T-helper 1 cell treated with Interleukin-12 subunit alpha and Interleukin-12 subunit beta and Interleukin-4 antibody, amounts not matched to agents 30 μg/mL and 1 μg/mL, for 36 hours (primary cell): Measurements from ENCODE around the gene TMPRSS12.
"Not testable (repeated sequence)": the region's sequence is repeated elsewhere in the genome, so short reads cannot be mapped to it uniquely, and the experiment has no call there.

Source experiments
- H3K27ac Mint-ChIP-seq: one replicate; pipeline ENCODE4 v1.8.0; 2021; ENCODE audit warnings: mild to moderate bottlenecking, mixed read lengths
- H3K27me3 Mint-ChIP-seq: one replicate; pipeline ENCODE4 v1.8.0; 2021; ENCODE audit warnings: low read depth, mixed read lengths
- H3K36me3 Mint-ChIP-seq: one replicate; pipeline ENCODE4 v1.8.0; 2021; ENCODE audit warnings: low read depth, mixed read lengths
- H3K4me1 Mint-ChIP-seq: one replicate; pipeline ENCODE4 v1.8.0; 2021; ENCODE audit warnings: low read depth, mixed read lengths
- H3K4me3 Mint-ChIP-seq: one replicate; pipeline ENCODE4 v1.8.0; 2021; ENCODE audit warnings: mild to moderate bottlenecking, moderate library complexity, mixed read lengths
- H3K9me3 Mint-ChIP-seq: one replicate; pipeline ENCODE4 v1.8.0; 2021; ENCODE audit warnings: mixed read lengths

TMPRSS12 gene

DNA sequence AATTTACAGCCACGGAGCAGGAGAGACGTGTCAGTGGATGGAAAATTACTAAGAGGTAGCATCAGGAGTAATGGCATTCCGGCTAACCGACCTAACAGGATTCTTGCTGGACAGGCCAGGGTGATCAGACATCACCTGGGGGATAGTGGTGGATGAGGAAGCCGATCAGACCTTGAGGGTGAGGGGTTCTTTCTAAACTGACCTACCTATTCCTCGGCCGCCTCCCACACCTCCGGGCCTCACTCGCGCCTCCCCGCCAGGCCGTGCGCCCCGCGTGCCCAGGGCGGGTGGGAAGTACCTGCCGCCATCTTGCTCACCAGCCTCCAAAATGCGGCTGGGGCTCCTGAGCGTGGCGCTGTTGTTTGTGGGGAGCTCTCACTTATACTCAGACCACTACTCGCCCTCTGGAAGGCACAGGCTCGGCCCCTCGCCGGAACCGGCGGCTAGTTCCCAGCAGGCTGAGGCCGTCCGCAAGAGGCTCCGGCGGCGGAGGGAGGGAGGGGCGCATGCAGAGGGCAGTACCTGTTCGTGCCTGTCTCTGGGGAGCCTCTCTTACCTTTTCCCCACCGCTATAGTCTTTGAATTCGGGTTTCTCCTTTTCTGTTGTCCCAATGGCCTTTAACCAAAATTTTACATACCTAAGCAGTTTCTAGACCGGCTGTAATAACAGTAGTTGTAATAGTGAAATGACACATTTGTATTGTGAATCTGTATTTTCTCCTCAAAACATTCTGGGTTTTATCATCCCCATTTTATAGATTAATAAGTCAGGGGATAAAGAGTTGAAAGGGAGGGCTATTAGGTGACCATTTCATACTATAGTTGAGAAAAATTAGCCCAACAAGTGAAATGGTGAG, at the start of gene TMPRSS12:
TMPRSS12 (plus strand) TSS at position 290 of the 857 bp plus-strand sequence; CDS start at position 329, 39 bp downstream.
- Mint-ChIP-seq H3K9me3 (peaks cover 18% of the 10 kb centered on the region), H3K4me1 (no peaks in the 10 kb centered on the region), H3K27me3 (peaks cover 5% of the 10 kb centered on the region), H3K36me3 (peaks cover 3% of the 10 kb centered on the region), H3K4me3 (no peak within 1 kb of the TSS), H3K27ac (no peak within 1 kb of the TSS)

- Mint-ChIP-seq H3K4me3 (no peak overlapping the region), H3K27ac (no peak overlapping the region), H3K36me3 (peaks cover 59% of the 10 kb centered on the region), H3K9me3 (peaks cover 25% of the 10 kb centered on the region), H3K4me1 (no peaks in the 10 kb centered on the region), H3K27me3 (no peaks in the 10 kb centered on the region)
These were observed 42.8 kb upstream of the TMPRSS12 start for GRCh38 chr12:50799908-50800307.

DNA sequence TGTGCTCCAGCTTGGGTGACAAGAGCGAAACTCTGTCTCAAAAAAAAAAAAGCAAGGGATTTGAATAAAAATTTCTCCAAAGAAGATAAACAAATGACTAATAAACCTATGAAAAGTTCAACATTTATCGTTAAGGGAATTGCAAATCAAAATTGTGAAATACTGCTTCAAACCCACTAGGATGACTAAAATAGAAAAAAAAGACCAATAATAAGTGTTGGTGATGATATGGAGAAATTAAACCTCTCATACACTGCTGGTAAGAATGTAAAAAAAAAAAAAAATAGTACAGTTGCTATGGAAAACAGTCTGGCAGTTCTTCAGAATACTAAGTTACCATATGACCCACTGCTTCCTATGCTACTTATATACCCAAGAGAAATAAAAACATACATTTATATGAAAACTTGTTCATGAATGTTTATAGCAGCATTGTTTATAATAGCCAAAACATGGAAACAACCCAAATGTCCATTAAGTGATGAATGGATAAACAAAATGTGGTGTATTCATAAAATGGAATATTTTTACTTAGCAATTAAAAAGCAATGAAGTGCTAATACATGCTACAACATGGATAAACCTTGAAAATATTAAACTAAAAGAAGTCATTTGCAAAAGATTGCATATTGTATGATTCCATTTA, 39.4 kb upstream of the TMPRSS12 start:
- peaks cover 18% of the 10 kb centered on the region for H3K9me3 Mint-ChIP-seq
- no peak overlapping the region for H3K4me3 Mint-ChIP-seq
- peaks cover 33% of the 10 kb centered on the region for H3K36me3 Mint-ChIP-seq
- H3K4me1 Mint-ChIP-seq = no peaks in the 10 kb centered on the region
- no peak overlapping the region for H3K27ac Mint-ChIP-seq
- H3K27me3 Mint-ChIP-seq = no peaks in the 10 kb centered on the region

- H3K9me3 Mint-ChIP-seq = no peaks in the 10 kb centered on the region
- no peak overlapping the region for H3K27ac Mint-ChIP-seq
- peaks cover 13% of the 10 kb centered on the region for H3K36me3 Mint-ChIP-seq
- no peaks in the 10 kb centered on the region for H3K4me1 Mint-ChIP-seq
- no peaks in the 10 kb centered on the region for H3K27me3 Mint-ChIP-seq
- H3K4me3 Mint-ChIP-seq = no peak overlapping the region
These were observed 36.5 kb upstream of the TMPRSS12 start for GRCh38 chr12:50806176-50806575.

GRCh38 chr12:50809131-50809530, 33.6 kb upstream of the TMPRSS12 start:
- not testable (repeated sequence) for H3K4me3 Mint-ChIP-seq, H3K4me1 Mint-ChIP-seq, H3K9me3 Mint-ChIP-seq, H3K27ac Mint-ChIP-seq, H3K27me3 Mint-ChIP-seq
- peaks cover 13% of the 10 kb centered on the region for H3K36me3 Mint-ChIP-seq

- H3K9me3 Mint-ChIP-seq, H3K27ac Mint-ChIP-seq, H3K27me3 Mint-ChIP-seq, H3K4me1 Mint-ChIP-seq, H3K4me3 Mint-ChIP-seq: not testable (repeated sequence)
- peaks cover 36% of the 10 kb centered on the region for H3K36me3 Mint-ChIP-seq
These were observed 27.8 kb upstream of the TMPRSS12 start for GRCh38 chr12:50814921-50815320.

DNA sequence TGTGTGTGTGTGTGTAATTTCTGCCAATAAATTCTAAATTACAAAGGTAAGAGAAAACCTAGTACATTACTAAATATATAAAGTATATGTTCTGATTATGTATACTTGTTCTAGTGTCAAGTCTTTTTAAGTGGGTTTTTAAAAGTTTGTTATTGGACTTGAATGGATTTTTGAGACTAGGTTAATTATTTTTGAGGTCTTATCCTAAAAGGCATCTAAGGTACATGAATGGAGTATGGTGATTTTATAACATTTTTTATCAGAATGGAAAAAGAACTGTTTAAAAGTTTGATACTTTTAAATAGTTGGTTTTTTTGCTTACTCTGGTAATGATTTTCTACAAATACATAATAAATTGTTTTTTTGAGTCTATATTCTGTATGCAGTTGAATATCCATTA, 22.5 kb upstream of the TMPRSS12 start:
- Mint-ChIP-seq H3K36me3 (peaks cover 24% of the 10 kb centered on the region), H3K9me3 (no peaks in the 10 kb centered on the region), H3K4me1 (peaks cover 3% of the 10 kb centered on the region), H3K4me3 (no peak overlapping the region), H3K27ac (no peak overlapping the region), H3K27me3 (no peaks in the 10 kb centered on the region)

DNA sequence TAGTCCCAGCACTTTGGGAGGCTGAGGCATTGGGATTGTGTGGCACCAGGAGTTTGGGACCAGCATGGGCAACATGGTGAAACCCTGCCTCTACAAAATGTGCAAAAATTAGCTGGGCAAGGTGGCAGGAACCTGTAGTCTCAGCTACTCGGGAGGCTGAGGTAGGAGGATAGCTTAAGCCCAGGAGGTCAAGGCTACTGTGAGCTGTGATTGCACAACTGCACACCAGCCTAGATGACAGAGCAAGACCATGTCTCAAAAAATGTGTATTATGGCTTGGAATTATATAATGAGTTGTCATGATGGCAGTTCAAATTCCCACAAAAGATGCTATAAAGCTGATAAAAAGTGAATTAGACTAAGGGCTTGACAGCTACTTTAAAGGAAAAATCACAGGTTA, 20.6 kb upstream of the TMPRSS12 start:
- Mint-ChIP-seq H3K4me1 (peaks cover 4% of the 10 kb centered on the region), H3K4me3 (no peak overlapping the region), H3K9me3 (no peaks in the 10 kb centered on the region), H3K36me3 (peaks cover 11% of the 10 kb centered on the region), H3K27ac (no peak overlapping the region), H3K27me3 (no peaks in the 10 kb centered on the region)

- not testable (repeated sequence) for H3K27ac Mint-ChIP-seq, H3K36me3 Mint-ChIP-seq, H3K4me1 Mint-ChIP-seq, H3K27me3 Mint-ChIP-seq, H3K9me3 Mint-ChIP-seq, H3K4me3 Mint-ChIP-seq
These were observed 19.0 kb upstream of the TMPRSS12 start for GRCh38 chr12:50823724-50824123.

- Mint-ChIP-seq H3K27ac (peak overlapping the region; percentile 85), H3K4me3 (no peak overlapping the region), H3K27me3 (no peaks in the 10 kb centered on the region), H3K9me3 (no peaks in the 10 kb centered on the region), H3K36me3 (no peaks in the 10 kb centered on the region), H3K4me1 (peaks cover 4% of the 10 kb centered on the region)
These were observed 17.8 kb upstream of the TMPRSS12 start for GRCh38 chr12:50824914-50825313.

DNA sequence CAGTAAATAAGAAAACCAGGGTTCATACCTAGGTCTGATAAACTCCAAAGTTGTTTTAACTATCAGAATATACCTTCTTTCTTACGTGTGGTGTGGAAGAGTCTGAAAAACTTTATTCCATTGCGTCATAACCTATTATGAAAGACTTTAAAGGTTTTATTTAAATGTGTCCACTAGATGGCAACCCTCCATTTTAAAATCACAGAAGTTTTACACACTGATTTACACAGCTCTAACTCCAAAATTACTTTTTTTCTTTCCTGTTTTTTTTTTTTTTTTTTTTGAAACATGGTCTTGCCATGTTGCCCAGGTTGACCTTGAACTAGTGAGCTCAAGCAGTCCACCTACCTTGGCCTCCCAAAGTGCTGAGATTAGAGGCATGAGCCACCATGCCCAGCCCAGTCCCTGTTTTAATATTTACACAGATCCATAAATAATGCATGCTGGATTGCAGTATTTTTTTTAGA, 17.3 kb upstream of the TMPRSS12 start:
- Mint-ChIP-seq H3K9me3 (no peaks in the 10 kb centered on the region), H3K36me3 (no peaks in the 10 kb centered on the region), H3K4me1 (peaks cover 4% of the 10 kb centered on the region), H3K27ac (peak overlapping the region; percentile 85), H3K27me3 (no peaks in the 10 kb centered on the region), H3K4me3 (no peak overlapping the region)

GRCh38 chr12:50828121-50828520, 14.6 kb upstream of the TMPRSS12 start:
- H3K36me3 Mint-ChIP-seq = no peaks in the 10 kb centered on the region
- no peak overlapping the region for H3K4me3 Mint-ChIP-seq
- H3K27ac Mint-ChIP-seq = no peak overlapping the region
- H3K4me1 Mint-ChIP-seq = peaks cover 4% of the 10 kb centered on the region
- H3K27me3 Mint-ChIP-seq = no peaks in the 10 kb centered on the region
- peaks cover 13% of the 10 kb centered on the region for H3K9me3 Mint-ChIP-seq

DNA sequence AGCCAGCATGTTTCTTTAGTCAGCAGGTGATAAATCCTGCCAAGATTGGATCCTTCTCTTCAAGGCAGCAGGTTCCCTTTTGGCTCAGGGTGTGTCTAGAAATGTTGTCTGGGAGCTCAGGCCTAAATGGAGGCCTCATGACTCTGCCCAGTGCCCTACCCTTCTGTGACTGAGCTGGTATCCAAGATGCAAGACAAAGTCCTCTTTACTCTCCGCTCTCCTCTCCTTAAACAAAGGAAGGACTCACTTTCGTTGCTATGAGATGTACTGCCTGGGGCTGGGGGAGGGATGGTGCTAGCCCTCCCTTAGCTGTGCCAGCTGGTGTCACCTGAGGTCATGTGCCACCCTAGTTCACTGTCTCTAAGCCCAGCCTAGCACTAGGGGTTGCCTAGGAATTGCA, 13.8 kb upstream of the TMPRSS12 start:
- Mint-ChIP-seq H3K4me1 (peaks cover 4% of the 10 kb centered on the region), H3K4me3 (no peak overlapping the region), H3K9me3 (peaks cover 19% of the 10 kb centered on the region), H3K27ac (no peak overlapping the region), H3K36me3 (no peaks in the 10 kb centered on the region), H3K27me3 (no peaks in the 10 kb centered on the region)

DNA sequence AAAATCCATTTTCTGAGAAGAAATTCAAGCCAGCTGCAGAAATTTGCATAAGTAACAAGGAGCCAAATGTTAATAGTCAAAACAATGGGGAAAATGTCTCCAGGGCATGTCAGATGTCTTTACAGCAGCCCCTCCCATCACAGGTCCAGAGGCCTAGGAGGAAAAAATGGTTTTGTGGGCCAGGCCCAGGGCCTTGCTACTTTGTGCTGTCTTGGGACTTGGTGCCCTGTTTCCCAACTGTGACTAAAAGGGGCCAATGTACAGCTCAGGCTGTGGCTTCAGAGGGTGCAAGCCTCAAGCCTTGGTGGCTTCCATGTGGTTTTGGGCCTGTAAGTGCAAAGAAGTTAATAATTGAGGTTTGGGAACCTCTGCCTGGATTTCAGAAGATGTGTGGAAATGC, 8.9 kb upstream of the TMPRSS12 start:
- not testable (repeated sequence) for H3K36me3 Mint-ChIP-seq, H3K4me3 Mint-ChIP-seq, H3K27ac Mint-ChIP-seq, H3K27me3 Mint-ChIP-seq, H3K4me1 Mint-ChIP-seq
- peaks cover 42% of the 10 kb centered on the region for H3K9me3 Mint-ChIP-seq

- Mint-ChIP-seq H3K27ac (no peak overlapping the region), H3K36me3 (peaks cover 3% of the 10 kb centered on the region), H3K4me1 (no peaks in the 10 kb centered on the region), H3K4me3 (no peak overlapping the region), H3K27me3 (no peaks in the 10 kb centered on the region), H3K9me3 (peaks cover 39% of the 10 kb centered on the region)
These were observed 3.7 kb upstream of the TMPRSS12 start for GRCh38 chr12:50839042-50839441.
